Testis (tissue), 3 donors: ENCODE data around the gene BLZF1. TPM values are rescaled to one million over a fixed set of nuclear protein-coding genes. Genes with fewer than 3 reads are reported as not detected.
"Not testable (repeated sequence)": the region's sequence is repeated elsewhere in the genome, so short reads cannot be mapped to it uniquely, and the experiment has no call there.

ENCODE experiments used
- DNase-seq: peaks from one replicate; pipeline ENCODE4 v3.0.0-alpha.2; 2019
- H3K27ac ChIP-seq, 2 donors: fragments of 200-600 bp; sonication (generic); one replicate each; pipeline ENCODE4 v1.5.1; 2019
- H3K27me3 ChIP-seq: fragments of 200-600 bp; sonication (generic); one replicate; pipeline ENCODE4 v1.5.1; 2019
- H3K36me3 ChIP-seq: fragments of 200-600 bp; sonication (generic); one replicate; pipeline ENCODE4 v1.5.1; 2017; ENCODE audit warnings: low read depth; ENCODE audit errors: missing control alignments
- H3K4me1 ChIP-seq: fragments of 200-600 bp; sonication (generic); one replicate; pipeline ENCODE4 v1.5.1; 2019
- H3K4me3 ChIP-seq, 2 donors: fragments of 200-600 bp; sonication (generic); one replicate each; pipeline ENCODE4 v1.5.1; 2017 to 2019
- H3K9me3 ChIP-seq: fragments of 200-600 bp; sonication (generic); one replicate; pipeline ENCODE4 v1.5.1; 2017
- CTCF ChIP-seq, 3 experiments: fragments of 450-650 bp in 2 of 3; fragments of 200-600 bp in 1 of 3; sonication (generic) in 1 of 3; IDR thresholded peaks; one replicate each; pipeline ENCODE4 v1.5.1; 2016 to 2019; ENCODE audit warnings: antibody characterized with exemption in 3 of 3, mild to moderate bottlenecking in 2 of 3, moderate library complexity in 1 of 3
- POLR2A ChIP-seq: fragments of 450-650 bp; IDR thresholded peaks from one replicate; pipeline ENCODE4 v1.6.1; 2017; ENCODE audit warnings: antibody characterized with exemption, mild to moderate bottlenecking, moderate library complexity
- WGBS, 2 donors: methylation state at CpG; one replicate each; pipeline ENCODE4 v1.1.5; 2018; 5-methylcytosine and 5-hydroxymethylcytosine counted together
- intact Hi-C: fragments of 100-400 bp; cut with DNase I; formaldehyde crosslinking; loops from one replicate; pipeline ENCODE4 v1.15.1; 2023; ENCODE audit warnings: low total_unique reads
- polyA plus RNA-seq: library from polyadenylated mRNA; stranded (reverse); fragments of 350-450 nt; fragmentation: Illumina TruSeq; extraction: RNeasy Lipid Tissue Mini Kit (QIAGEN cat#74804); gene quantifications from one replicate; pipeline ENCODE4 v1.2.3, GENCODE V29; 2014; ENCODE audit warnings: low read depth, low replicate concordance; ENCODE audit not compliant: insufficient read depth
- total RNA-seq, 2 donors: library from RNA; depleted of rRNA; stranded (reverse); fragments of >200 nt; gene quantifications; one replicate each; pipeline ENCODE4 v1.2.3, GENCODE V29; 2016

BLZF1 gene
- total and polyA plus RNA-seq, 3 donors from 2014 or later = 33.4 to 44.2 (median 35.1) TPM

GRCh38 chr1:169390303-169390702 lies 22.3 kb downstream of the BLZF1 start:
- Histone ChIP-seq H3K27me3 (no peaks in the 10 kb centered on the region), H3K36me3 (no peaks in the 10 kb centered on the region), H3K4me1 (no peaks in the 10 kb centered on the region), H3K27ac (no peak overlapping the region), H3K4me3 (no peak overlapping the region), H3K9me3 (no peaks in the 10 kb centered on the region)
- intact Hi-C loops = no loop called here
- no peak for DNase-seq
- no peak for TF ChIP-seq POLR2A
- TF ChIP-seq CTCF (IDR thresholded peaks at IDR 0.05) = no peak

- TF ChIP-seq POLR2A = no peak
- no peak for TF ChIP-seq CTCF (IDR thresholded peaks at IDR 0.05)
- H3K4me1 ChIP-seq = no peaks in the 10 kb centered on the region
- DNase-seq = no peak
- intact Hi-C loops = no loop called here
- H3K36me3 ChIP-seq = no peaks in the 10 kb centered on the region
- H3K9me3 ChIP-seq = no peaks in the 10 kb centered on the region
- 85 to 91% methylated on average over 1 of the region's 1 CpG for WGBS, 2 donors
- H3K27me3 ChIP-seq = no peaks in the 10 kb centered on the region
- no peak overlapping the region for H3K27ac ChIP-seq
- no peak overlapping the region for H3K4me3 ChIP-seq
Measured at GRCh38 chr1:169392406-169392805, 24.4 kb downstream of the BLZF1 start.

GRCh38 chr1:169395955-169396354 lies 28.0 kb downstream of the BLZF1 start:
- H3K4me1 ChIP-seq = no peaks in the 10 kb centered on the region
- intact Hi-C loops = no loop called here
- H3K9me3 ChIP-seq = no peaks in the 10 kb centered on the region
- no peak overlapping the region for H3K27ac ChIP-seq
- no peak overlapping the region for H3K4me3 ChIP-seq
- 87 to 98% methylated on average over 3 of the region's 3 CpGs for WGBS, 2 donors
- no peaks in the 10 kb centered on the region for H3K27me3 ChIP-seq
- TF ChIP-seq CTCF (IDR thresholded peaks at IDR 0.05) = no peak
- TF ChIP-seq POLR2A = no peak
- DNase-seq = no peak
- H3K36me3 ChIP-seq = no peaks in the 10 kb centered on the region

GRCh38 chr1:169402578-169402977 lies 34.6 kb downstream of the BLZF1 start:
- intact Hi-C loops, H3K36me3 ChIP-seq, H3K27me3 ChIP-seq, H3K4me1 ChIP-seq, DNase-seq, H3K9me3 ChIP-seq, H3K4me3 ChIP-seq, H3K27ac ChIP-seq: not testable (repeated sequence)
- WGBS, 2 donors = 83 to 94% methylated on average over 1 of the region's 1 CpG

- WGBS, 2 donors = 78 to 92% methylated on average over 2 to 5 of the region's 5 CpGs
- not testable (repeated sequence) for H3K4me1 ChIP-seq, H3K9me3 ChIP-seq
Measured at GRCh38 chr1:169408340-169408739, 40.3 kb downstream of the BLZF1 start.

GRCh38 chr1:169414952-169415351 lies 47.0 kb downstream of the BLZF1 start:
- no peak overlapping the region for H3K4me3 ChIP-seq
- intact Hi-C loops = no loop called here
- H3K36me3 ChIP-seq = no peaks in the 10 kb centered on the region
- no peak for TF ChIP-seq POLR2A
- no peaks in the 10 kb centered on the region for H3K27me3 ChIP-seq
- no peaks in the 10 kb centered on the region for H3K9me3 ChIP-seq
- no peaks in the 10 kb centered on the region for H3K4me1 ChIP-seq
- 91 to 96% methylated on average over 2 of the region's 2 CpGs for WGBS, 2 donors
- no peak overlapping the region for H3K27ac ChIP-seq
- no peak for DNase-seq

More at GRCh38 chr1:169408340-169408739, 40.3 kb downstream of the BLZF1 start:
- H3K4me3 ChIP-seq, H3K27me3 ChIP-seq, H3K27ac ChIP-seq, DNase-seq, H3K36me3 ChIP-seq, intact Hi-C loops: not testable (repeated sequence)
